ENCODE results near the gene SCARB1. TPM values are rescaled to one million over a fixed set of nuclear protein-coding genes. Genes with fewer than 3 reads are reported as not detected.

Gene SCARB1
- total RNA-seq, 1 experiment from 2014 or later, result 31.3 TPM

DNA sequence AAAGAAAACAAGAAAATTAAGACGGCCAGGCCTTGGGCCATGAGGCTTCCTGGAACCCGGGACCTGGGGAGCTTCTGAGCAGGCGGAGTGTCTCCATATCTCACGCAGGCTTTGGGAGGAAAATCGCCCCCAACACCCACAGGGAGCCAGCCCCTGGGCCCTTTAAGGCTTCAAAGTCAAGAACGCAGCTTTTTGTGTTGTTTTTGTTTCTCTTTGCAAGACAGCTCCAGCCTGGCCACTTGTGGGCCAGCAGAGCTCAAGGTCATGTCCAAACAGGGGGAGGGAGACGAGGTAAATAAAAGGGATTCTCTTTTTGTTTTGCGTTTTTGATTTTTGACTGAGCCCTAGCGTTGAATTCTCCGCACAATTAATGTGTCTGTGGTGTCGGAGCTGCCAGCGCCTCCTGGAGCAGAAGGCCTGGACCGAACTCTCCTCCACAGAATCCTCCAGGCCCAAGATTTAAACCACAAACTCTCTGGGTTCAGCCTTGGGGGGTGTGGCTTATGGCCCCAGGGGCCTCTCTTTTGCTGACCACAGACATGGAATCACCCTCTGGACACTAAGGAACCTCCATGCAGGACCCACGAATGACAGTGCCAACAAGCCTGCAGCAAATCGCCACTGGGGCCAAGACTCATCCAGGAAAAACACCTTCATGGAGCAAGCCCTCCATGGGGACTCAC is 8.2 kb downstream of the SCARB1 start:
- H3K79me1 ChIP-seq (ENCODE audit: insufficient read depth, low read depth, low read length, poor library complexity, severe bottlenecking), result no peaks in the 10 kb centered on the region
- WGBS (ENCODE audit: extremely low coverage, insufficient read length, low lambda C conversion rate), result no CpG with 5 or more reads among the region's 15 CpGs
- H3K4me1 Mint-ChIP-seq, result peaks cover 22 to 29% of the 10 kb centered on the region in 2 experiments
- no peak overlapping the region for H2BK20ac ChIP-seq (ENCODE audit: low read depth, low read length, poor library complexity, severe bottlenecking)
- no peak overlapping the region for H2BK120ac ChIP-seq (ENCODE audit: low read depth, low read length, poor library complexity, severe bottlenecking)
- TF ChIP-seq, protein P1, sequence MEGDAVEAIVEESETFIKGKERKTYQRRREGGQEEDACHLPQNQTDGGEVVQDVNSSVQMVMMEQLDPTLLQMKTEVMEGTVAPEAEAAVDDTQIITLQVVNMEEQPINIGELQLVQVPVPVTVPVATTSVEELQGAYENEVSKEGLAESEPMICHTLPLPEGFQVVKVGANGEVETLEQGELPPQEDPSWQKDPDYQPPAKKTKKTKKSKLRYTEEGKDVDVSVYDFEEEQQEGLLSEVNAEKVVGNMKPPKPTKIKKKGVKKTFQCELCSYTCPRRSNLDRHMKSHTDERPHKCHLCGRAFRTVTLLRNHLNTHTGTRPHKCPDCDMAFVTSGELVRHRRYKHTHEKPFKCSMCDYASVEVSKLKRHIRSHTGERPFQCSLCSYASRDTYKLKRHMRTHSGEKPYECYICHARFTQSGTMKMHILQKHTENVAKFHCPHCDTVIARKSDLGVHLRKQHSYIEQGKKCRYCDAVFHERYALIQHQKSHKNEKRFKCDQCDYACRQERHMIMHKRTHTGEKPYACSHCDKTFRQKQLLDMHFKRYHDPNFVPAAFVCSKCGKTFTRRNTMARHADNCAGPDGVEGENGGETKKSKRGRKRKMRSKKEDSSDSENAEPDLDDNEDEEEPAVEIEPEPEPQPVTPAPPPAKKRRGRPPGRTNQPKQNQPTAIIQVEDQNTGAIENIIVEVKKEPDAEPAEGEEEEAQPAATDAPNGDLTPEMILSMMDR (conservative IDR thresholded peaks at IDR 0.05), result no peak
- no peaks in the 10 kb centered on the region; the same call in 1 of the 2 replicates for H3K4me1 ChIP-seq (ENCODE audit: insufficient read depth, low read length)
- H3K27me3 ChIP-seq (ENCODE audit: insufficient read depth, low read length), result no peaks in the 10 kb centered on the region
- no peak overlapping the region for H4K91ac ChIP-seq (ENCODE audit: insufficient read length, low read depth, low read length)
- H4K8ac ChIP-seq (replicated peaks; ENCODE audit: insufficient read length, low read depth, low read length), result no peak overlapping the region
- peaks cover 10% of the 10 kb centered on the region for H3K79me2 ChIP-seq (ENCODE audit: insufficient read depth, low read length)
- no peak overlapping the region for H3K23ac ChIP-seq (ENCODE audit: insufficient read length, low read depth, low read length)
- no peak overlapping the region for H3K27ac ChIP-seq (ENCODE audit: insufficient read length, low read depth, low read length)
- no peaks in the 10 kb centered on the region for H3K9me3 ChIP-seq (ENCODE audit: control insufficient read depth, low read depth, low read length)
- no peak overlapping the region for H3K14ac ChIP-seq (ENCODE audit: insufficient read depth, low read length)
- no peak overlapping the region for H3K4ac ChIP-seq (ENCODE audit: low read depth, low read length)
- H3K4me2 ChIP-seq (ENCODE audit: insufficient read depth, insufficient read length, low read length), result no peak overlapping the region
- no peak for DNase-seq
- no peak overlapping the region for H3T11ph ChIP-seq (ENCODE audit: low read length)
- H4K20me1 ChIP-seq (ENCODE audit: control insufficient read depth, insufficient read depth, insufficient read length), result no peaks in the 10 kb centered on the region
- H4K5ac ChIP-seq (ENCODE audit: insufficient read length, low read depth, low read length), result no peak overlapping the region
- H3K27ac Mint-ChIP-seq, result peak overlapping the region in 1 of 3 experiments; percentile 76; a peak in 1 of 7 replicates
- no peak overlapping the region for H3K9ac ChIP-seq (ENCODE audit: extremely low read depth, insufficient read length, low read length)
- H2AFZ ChIP-seq (ENCODE audit: low read length), result no peak overlapping the region
- no peak overlapping the region for H2BK15ac ChIP-seq (ENCODE audit: low read depth, low read length)
- no peak overlapping the region for H2AK5ac ChIP-seq (ENCODE audit: insufficient read length, low read length)
- H3K18ac ChIP-seq (ENCODE audit: insufficient read length, low read depth, low read length), result no peak overlapping the region
- H3K23me2 ChIP-seq (ENCODE audit: insufficient read length, low read depth, low read length, poor library complexity, severe bottlenecking), result no peaks in the 10 kb centered on the region
- no peaks in the 10 kb centered on the region for H3K27me3 Mint-ChIP-seq (ENCODE audit: low read depth)
- H3K56ac ChIP-seq (ENCODE audit: insufficient read length, low read depth, low read length), result no peak overlapping the region
- H2BK12ac ChIP-seq (ENCODE audit: insufficient read length, low read depth, low read length), result no peak overlapping the region
- H3K9me3 Mint-ChIP-seq, result no peaks in the 10 kb centered on the region
- H2BK5ac ChIP-seq (ENCODE audit: insufficient read length, low read length), result no peak overlapping the region
- peaks cover 3 to 17% (median 11%) of the 10 kb centered on the region in 3 experiments; a peak in 6 of 7 replicates for H3K36me3 Mint-ChIP-seq (ENCODE audit: insufficient read depth in 1 of 3, low read depth in 3 of 3)
- H3K4me3 Mint-ChIP-seq, result no peak overlapping the region
